Liver (tissue), 9 donors: ENCODE measurements around the gene PTPRQ. TPM values are rescaled to one million over a fixed set of nuclear protein-coding genes. Genes with fewer than 3 reads are reported as not detected.

ENCODE experiments used
- DNase-seq: peaks from one replicate; pipeline ENCODE4 v3.0.0-alpha.2; 2017; ENCODE audit warnings: low spot score
- H3K27ac ChIP-seq, 2 donors: one replicate each; pipeline ENCODE4 v1.7.0; 2013; ENCODE audit warnings: inconsistent platforms in 2 of 2, low read length in 2 of 2, control low read depth in 1 of 2, low read depth in 1 of 2, mild to moderate bottlenecking in 1 of 2
- H3K27me3 ChIP-seq, 4 donors: one replicate each; pipeline versions ENCODE4 v1.6.1 to v1.7.0; 2013; ENCODE audit warnings: low read length in 3 of 4, inconsistent platforms in 1 of 4, mild to moderate bottlenecking in 1 of 4, moderate library complexity in 1 of 4; ENCODE audit not compliant: control insufficient read depth in 4 of 4, insufficient read depth in 4 of 4
- H3K36me3 ChIP-seq, 4 donors: one replicate each; pipeline versions ENCODE4 v1.6.1 to v1.7.0; 2013; ENCODE audit warnings: low read length in 3 of 4, mild to moderate bottlenecking in 3 of 4, low read depth in 1 of 4, moderate library complexity in 1 of 4; ENCODE audit not compliant: control insufficient read depth in 4 of 4, insufficient read depth in 3 of 4
- H3K4me1 ChIP-seq, 4 donors: one replicate each; pipeline versions ENCODE4 v1.6.1 to v1.7.0; 2013; ENCODE audit warnings: low read length in 3 of 4, mild to moderate bottlenecking in 3 of 4, moderate library complexity in 1 of 4; ENCODE audit not compliant: control insufficient read depth in 4 of 4, insufficient read depth in 4 of 4
- H3K4me3 ChIP-seq, 3 donors: one replicate each; pipeline versions ENCODE4 v1.6.1 to v1.7.0; 2013; ENCODE audit warnings: low read length in 3 of 3, control low read depth in 1 of 3, low read depth in 1 of 3, mild to moderate bottlenecking in 1 of 3
- H3K9ac ChIP-seq, 2 donors: one replicate each; pipeline ENCODE4 v1.7.0; 2013; ENCODE audit warnings: low read length in 2 of 2, mild to moderate bottlenecking in 2 of 2, moderate library complexity in 2 of 2, control low read depth in 1 of 2, low read depth in 1 of 2
- H3K9me3 ChIP-seq, 4 donors: one replicate each; pipeline versions ENCODE4 v1.6.1 to v1.7.0; 2013; ENCODE audit warnings: low read length in 3 of 4; ENCODE audit not compliant: control insufficient read depth in 4 of 4
- EGR1 ChIP-seq, 2 donors: IDR thresholded peaks; 2 replicates each; pipeline ENCODE4 v1.6.1; 2016 to 2018; ENCODE audit warnings: antibody characterized with exemption in 2 of 2, low read depth in 2 of 2
- FOXA1 ChIP-seq: IDR thresholded peaks from 2 replicates; pipeline ENCODE4 v1.6.1; 2016; ENCODE audit warnings: antibody characterized with exemption
- FOXA2 ChIP-seq: IDR thresholded peaks from 2 replicates; pipeline ENCODE4 v1.6.1; 2016; ENCODE audit warnings: antibody characterized with exemption
- GABPA ChIP-seq, 2 donors: IDR thresholded peaks in 1 of 2; conservative IDR thresholded peaks in 1 of 2; 2 replicates each; pipeline ENCODE4 v1.6.1; 2016; ENCODE audit warnings: antibody characterized with exemption in 2 of 2, mild to moderate bottlenecking in 1 of 2, moderate library complexity in 1 of 2
- HNF4A ChIP-seq, 2 donors: conservative IDR thresholded peaks; 2 replicates each; pipeline ENCODE4 v1.6.1; 2016; ENCODE audit warnings: antibody characterized with exemption in 2 of 2, mild to moderate bottlenecking in 2 of 2
- HNF4G ChIP-seq: IDR thresholded peaks from 2 replicates; pipeline ENCODE4 v1.6.1; 2016; ENCODE audit warnings: antibody characterized with exemption
- JUND ChIP-seq, 2 donors: IDR thresholded peaks; 2 replicates each; pipeline ENCODE4 v1.6.1; 2016; ENCODE audit warnings: antibody characterized with exemption in 2 of 2
- NR2F2 ChIP-seq: IDR thresholded peaks from 2 replicates; pipeline ENCODE4 v1.6.1; 2016; ENCODE audit warnings: antibody characterized with exemption
- RAD21 ChIP-seq, 2 donors: IDR thresholded peaks; 2 replicates each; pipeline ENCODE4 v1.6.1; 2016; ENCODE audit warnings: antibody characterized with exemption in 2 of 2, mild to moderate bottlenecking in 2 of 2
- RXRA ChIP-seq, 2 donors: IDR thresholded peaks; 2 replicates each; pipeline ENCODE4 v1.6.1; 2017 to 2018; ENCODE audit warnings: antibody characterized with exemption in 2 of 2, mild to moderate bottlenecking in 1 of 2
- SP1 ChIP-seq: IDR thresholded peaks from 2 replicates; pipeline ENCODE4 v1.6.1; 2018; ENCODE audit warnings: antibody characterized with exemption, mild to moderate bottlenecking
- TAF1 ChIP-seq: conservative IDR thresholded peaks from 2 replicates; pipeline ENCODE4 v1.6.1; 2016; ENCODE audit warnings: antibody characterized with exemption, mild to moderate bottlenecking
- YY1 ChIP-seq: IDR thresholded peaks from 2 replicates; pipeline ENCODE4 v1.6.1; 2016; ENCODE audit warnings: antibody characterized with exemption, mild to moderate bottlenecking
- WGBS: extraction: QIAGEN DNeasy Blood & Tissue Kit; methylation state at CpG from one replicate; pipeline ENCODE4 v1.1.7; 2013; 5-methylcytosine and 5-hydroxymethylcytosine counted together
- polyA plus RNA-seq, 2 donors: library from polyadenylated mRNA; stranded (reverse) in 1 of 2; unstranded in 1 of 2; fragments of 200-250 nt in 1 of 2; fragments of >200 nt in 1 of 2; fragmentation: Nextera tagmentation in 1 of 2; extraction: Ambion mirVana in 1 of 2; gene quantifications; one replicate each; pipeline versions ENCODE4 v1.2.1 to v1.2.3, GENCODE V29; 2013 to 2015
- total RNA-seq, 2 donors: library from RNA; depleted of rRNA; stranded (reverse); fragments of >200 nt; gene quantifications; one replicate each; pipeline ENCODE4 v1.2.3, GENCODE V29; 2014
- TF ChIP-seq, protein P1 (sequence below): fragments of 150-350 bp; IDR thresholded peaks from 2 replicates; pipeline ENCODE4 v1.5.1; 2017; ENCODE audit warnings: improper control_type of control experiment, low read depth, low read length; ENCODE audit not compliant: missing input control
- TF ChIP-seq, protein P2 (sequence below): IDR thresholded peaks from 2 replicates; pipeline ENCODE4 v1.6.1; 2016; ENCODE audit warnings: antibody characterized with exemption
- TF ChIP-seq, protein P3 (sequence below): IDR thresholded peaks from 2 replicates; pipeline ENCODE4 v1.6.1; 2016; ENCODE audit warnings: antibody characterized with exemption, mild to moderate bottlenecking
- TF ChIP-seq, protein P4 (sequence below): IDR thresholded peaks from 2 replicates; pipeline ENCODE4 v1.6.1; 2016; ENCODE audit warnings: antibody characterized with exemption
- TF ChIP-seq, protein P5 (sequence below): IDR thresholded peaks from 2 replicates; pipeline ENCODE4 v1.6.1; 2016; ENCODE audit warnings: antibody characterized with exemption
- donor health status: healthy.
- donor health status: healthy.
- donor health status: healthy.
- donor health status: healthy.
- donor health status: healthy.

Gene PTPRQ
- total and polyA plus RNA-seq, 4 donors = 0.02 to 0.08 (median 0.04) TPM

DNA sequence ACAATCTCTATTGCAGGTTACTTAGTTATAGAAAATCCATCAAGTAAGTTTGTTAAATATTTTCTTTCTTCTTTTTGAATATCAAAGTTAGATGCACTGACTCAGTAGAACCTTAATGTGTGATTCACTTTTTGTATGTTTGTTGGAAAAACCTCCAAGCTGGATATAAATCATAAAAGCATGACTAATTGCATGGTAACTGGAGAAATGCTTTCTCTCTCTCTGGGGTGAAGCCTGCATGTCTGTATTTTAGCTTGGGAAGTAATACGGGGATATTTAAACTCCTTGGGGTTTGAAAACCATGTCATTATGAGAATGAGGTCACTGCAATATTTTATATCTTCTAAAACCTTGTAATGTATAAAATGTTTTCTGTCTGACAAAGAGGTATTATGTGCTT, 204.8 kb downstream of the PTPRQ start:
- Histone ChIP-seq H3K9ac (no peak overlapping the region), H3K4me1 (no peaks in the 10 kb centered on the region), H3K27ac (no peak overlapping the region), H3K4me3 (no peak overlapping the region), H3K27me3 (no peaks in the 10 kb centered on the region), H3K9me3 (no peaks in the 10 kb centered on the region), H3K36me3 (no peaks in the 10 kb centered on the region)
- 88% methylated on average over 1 of the region's 1 CpG for WGBS
- DNase-seq = no peak
- TF ChIP-seq EGR1 (IDR thresholded peaks at IDR 0.05; ENCODE audit: low read depth in 2 of 2) = no peak
- TF ChIP-seq YY1 = no peak
- no peak for TF ChIP-seq JUND (IDR thresholded peaks at IDR 0.05)
- TF ChIP-seq, protein P1, sequence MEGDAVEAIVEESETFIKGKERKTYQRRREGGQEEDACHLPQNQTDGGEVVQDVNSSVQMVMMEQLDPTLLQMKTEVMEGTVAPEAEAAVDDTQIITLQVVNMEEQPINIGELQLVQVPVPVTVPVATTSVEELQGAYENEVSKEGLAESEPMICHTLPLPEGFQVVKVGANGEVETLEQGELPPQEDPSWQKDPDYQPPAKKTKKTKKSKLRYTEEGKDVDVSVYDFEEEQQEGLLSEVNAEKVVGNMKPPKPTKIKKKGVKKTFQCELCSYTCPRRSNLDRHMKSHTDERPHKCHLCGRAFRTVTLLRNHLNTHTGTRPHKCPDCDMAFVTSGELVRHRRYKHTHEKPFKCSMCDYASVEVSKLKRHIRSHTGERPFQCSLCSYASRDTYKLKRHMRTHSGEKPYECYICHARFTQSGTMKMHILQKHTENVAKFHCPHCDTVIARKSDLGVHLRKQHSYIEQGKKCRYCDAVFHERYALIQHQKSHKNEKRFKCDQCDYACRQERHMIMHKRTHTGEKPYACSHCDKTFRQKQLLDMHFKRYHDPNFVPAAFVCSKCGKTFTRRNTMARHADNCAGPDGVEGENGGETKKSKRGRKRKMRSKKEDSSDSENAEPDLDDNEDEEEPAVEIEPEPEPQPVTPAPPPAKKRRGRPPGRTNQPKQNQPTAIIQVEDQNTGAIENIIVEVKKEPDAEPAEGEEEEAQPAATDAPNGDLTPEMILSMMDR = no peak
- no peak for TF ChIP-seq GABPA (IDR thresholded peaks at IDR 0.05 in 1 of 2, conservative IDR thresholded peaks at IDR 0.05 in 1 of 2)
- TF ChIP-seq SP1 = no peak
- TF ChIP-seq, protein P2, sequence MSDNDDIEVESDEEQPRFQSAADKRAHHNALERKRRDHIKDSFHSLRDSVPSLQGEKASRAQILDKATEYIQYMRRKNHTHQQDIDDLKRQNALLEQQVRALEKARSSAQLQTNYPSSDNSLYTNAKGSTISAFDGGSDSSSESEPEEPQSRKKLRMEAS = no peak
- no peak for TF ChIP-seq FOXA1
- no peak for TF ChIP-seq HNF4G
- TF ChIP-seq, protein P3, sequence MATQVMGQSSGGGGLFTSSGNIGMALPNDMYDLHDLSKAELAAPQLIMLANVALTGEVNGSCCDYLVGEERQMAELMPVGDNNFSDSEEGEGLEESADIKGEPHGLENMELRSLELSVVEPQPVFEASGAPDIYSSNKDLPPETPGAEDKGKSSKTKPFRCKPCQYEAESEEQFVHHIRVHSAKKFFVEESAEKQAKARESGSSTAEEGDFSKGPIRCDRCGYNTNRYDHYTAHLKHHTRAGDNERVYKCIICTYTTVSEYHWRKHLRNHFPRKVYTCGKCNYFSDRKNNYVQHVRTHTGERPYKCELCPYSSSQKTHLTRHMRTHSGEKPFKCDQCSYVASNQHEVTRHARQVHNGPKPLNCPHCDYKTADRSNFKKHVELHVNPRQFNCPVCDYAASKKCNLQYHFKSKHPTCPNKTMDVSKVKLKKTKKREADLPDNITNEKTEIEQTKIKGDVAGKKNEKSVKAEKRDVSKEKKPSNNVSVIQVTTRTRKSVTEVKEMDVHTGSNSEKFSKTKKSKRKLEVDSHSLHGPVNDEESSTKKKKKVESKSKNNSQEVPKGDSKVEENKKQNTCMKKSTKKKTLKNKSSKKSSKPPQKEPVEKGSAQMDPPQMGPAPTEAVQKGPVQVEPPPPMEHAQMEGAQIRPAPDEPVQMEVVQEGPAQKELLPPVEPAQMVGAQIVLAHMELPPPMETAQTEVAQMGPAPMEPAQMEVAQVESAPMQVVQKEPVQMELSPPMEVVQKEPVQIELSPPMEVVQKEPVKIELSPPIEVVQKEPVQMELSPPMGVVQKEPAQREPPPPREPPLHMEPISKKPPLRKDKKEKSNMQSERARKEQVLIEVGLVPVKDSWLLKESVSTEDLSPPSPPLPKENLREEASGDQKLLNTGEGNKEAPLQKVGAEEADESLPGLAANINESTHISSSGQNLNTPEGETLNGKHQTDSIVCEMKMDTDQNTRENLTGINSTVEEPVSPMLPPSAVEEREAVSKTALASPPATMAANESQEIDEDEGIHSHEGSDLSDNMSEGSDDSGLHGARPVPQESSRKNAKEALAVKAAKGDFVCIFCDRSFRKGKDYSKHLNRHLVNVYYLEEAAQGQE = no peak

DNA sequence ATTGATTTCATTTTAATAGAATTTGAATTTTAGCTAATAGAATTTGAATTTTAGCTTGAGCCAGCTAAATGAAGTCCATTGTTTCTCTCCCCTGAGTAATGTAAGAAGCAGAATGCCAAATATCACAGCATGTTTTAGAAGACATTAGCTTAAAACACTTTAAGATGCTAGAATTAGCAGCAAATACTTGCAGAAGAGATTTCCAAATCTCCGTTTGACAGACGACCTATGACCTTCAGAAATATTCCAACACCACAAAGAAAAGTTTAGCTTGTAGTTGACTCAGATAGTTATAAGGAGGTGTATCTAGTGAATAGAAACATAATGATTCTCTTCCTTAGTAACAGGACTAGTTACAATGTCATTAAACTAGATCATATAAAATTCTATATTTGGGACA, 211.7 kb downstream of the PTPRQ start:
- WGBS = 63% methylated on average over 2 of the region's 2 CpGs
- Histone ChIP-seq H3K4me1 (no peaks in the 10 kb centered on the region), H3K27me3 (no peaks in the 10 kb centered on the region), H3K4me3 (no peak overlapping the region), H3K9ac (no peak overlapping the region), H3K36me3 (no peaks in the 10 kb centered on the region), H3K27ac (no peak overlapping the region), H3K9me3 (no peaks in the 10 kb centered on the region)
- DNase-seq = no peak
- TF ChIP-seq, protein P4, sequence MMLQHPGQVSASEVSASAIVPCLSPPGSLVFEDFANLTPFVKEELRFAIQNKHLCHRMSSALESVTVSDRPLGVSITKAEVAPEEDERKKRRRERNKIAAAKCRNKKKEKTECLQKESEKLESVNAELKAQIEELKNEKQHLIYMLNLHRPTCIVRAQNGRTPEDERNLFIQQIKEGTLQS = no peak
- TF ChIP-seq RXRA (IDR thresholded peaks at IDR 0.05) = no peak
- TF ChIP-seq, protein P2 = no peak
- TF ChIP-seq, protein P3 = no peak
- TF ChIP-seq FOXA1 = no peak
- no peak for TF ChIP-seq SP1
- no peak for TF ChIP-seq RAD21 (IDR thresholded peaks at IDR 0.05)
- TF ChIP-seq TAF1 = no peak
- TF ChIP-seq YY1 = no peak
- TF ChIP-seq, protein P5, sequence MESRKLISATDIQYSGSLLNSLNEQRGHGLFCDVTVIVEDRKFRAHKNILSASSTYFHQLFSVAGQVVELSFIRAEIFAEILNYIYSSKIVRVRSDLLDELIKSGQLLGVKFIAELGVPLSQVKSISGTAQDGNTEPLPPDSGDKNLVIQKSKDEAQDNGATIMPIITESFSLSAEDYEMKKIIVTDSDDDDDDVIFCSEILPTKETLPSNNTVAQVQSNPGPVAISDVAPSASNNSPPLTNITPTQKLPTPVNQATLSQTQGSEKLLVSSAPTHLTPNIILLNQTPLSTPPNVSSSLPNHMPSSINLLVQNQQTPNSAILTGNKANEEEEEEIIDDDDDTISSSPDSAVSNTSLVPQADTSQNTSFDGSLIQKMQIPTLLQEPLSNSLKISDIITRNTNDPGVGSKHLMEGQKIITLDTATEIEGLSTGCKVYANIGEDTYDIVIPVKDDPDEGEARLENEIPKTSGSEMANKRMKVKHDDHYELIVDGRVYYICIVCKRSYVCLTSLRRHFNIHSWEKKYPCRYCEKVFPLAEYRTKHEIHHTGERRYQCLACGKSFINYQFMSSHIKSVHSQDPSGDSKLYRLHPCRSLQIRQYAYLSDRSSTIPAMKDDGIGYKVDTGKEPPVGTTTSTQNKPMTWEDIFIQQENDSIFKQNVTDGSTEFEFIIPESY = no peak
- TF ChIP-seq, protein P1 = no peak
- TF ChIP-seq EGR1 (IDR thresholded peaks at IDR 0.05; ENCODE audit: low read depth in 2 of 2) = no peak
- no peak for TF ChIP-seq NR2F2
- no peak for TF ChIP-seq HNF4G
- TF ChIP-seq FOXA2 = no peak
- TF ChIP-seq HNF4A (conservative IDR thresholded peaks at IDR 0.05) = no peak
- no peak for TF ChIP-seq GABPA (IDR thresholded peaks at IDR 0.05 in 1 of 2, conservative IDR thresholded peaks at IDR 0.05 in 1 of 2)
